Non-pigmented ciliary epithelial cell (primary cell): ENCODE data around the gene SMAD9.

Experiments
- DNase-seq: peaks from one replicate; pipeline ENCODE4 v3.0.0-alpha.2; 2010; ENCODE audit warnings: low read depth

The SMAD9 gene

DNA sequence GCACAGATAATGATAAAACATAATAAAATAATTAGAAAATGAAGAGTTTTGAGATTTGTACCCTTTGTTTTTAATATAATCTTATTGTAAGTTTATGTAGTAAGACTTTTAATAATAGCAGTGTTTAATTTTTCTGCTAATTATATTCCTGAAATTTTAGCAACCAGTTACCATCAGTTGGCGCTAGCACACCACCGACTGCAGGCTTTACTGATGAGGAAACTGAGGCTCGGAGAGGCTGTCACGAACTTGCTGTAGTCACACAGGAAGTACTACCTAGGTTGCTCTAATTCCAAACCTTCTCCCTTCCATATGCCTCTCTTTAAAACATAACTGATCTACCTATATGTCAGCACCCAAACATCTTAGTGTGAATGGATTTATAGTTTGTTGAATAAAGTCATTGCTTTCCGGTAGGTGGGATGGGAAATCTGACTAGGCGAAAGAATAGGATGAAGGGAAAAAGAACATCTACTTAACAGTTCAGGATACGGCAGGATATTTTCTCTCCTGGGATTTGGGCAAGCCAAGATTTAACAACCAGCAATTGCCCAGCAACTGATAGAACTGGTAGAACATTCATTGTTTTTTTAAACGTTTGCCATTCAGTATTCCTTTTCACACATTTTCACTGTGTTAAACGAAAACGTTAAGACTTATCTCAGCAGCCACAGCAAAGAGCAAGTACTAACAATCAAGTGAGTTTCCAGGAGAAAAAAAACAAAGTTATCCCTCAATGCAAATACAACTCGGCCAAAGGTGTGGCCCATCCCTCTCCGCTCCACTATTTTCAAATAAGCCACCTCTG, 101.8 kb downstream of the SMAD9 start:
- DNase-seq, result no peak

- DNase-seq, result no peak
Observed at GRCh38 chr13:36815062-36815461, 105.0 kb downstream of the SMAD9 start.

DNA sequence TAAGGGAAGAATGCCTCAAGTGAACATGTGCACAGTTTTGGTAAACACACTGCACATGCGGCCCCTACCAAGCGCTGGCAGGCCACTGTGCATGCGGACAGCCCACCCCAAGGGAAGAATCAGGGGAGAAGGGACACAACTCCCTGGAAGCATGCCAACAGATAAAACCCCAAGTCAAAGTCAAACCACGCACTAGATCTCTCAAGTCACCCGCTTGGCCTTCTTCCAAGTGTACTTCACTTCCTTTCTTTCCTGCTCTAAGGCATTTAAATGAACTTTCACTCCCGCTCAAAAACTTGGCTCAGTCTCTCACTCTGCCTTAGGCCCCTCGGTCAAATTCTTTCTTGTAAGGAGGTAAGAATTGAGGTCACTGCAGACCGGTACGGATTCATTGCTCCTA, 105.6 kb downstream of the SMAD9 start:
- DNase-seq, result no peak

- DNase-seq, result no peak
Observed at GRCh38 chr13:36813225-36813624, 106.8 kb downstream of the SMAD9 start.

DNA sequence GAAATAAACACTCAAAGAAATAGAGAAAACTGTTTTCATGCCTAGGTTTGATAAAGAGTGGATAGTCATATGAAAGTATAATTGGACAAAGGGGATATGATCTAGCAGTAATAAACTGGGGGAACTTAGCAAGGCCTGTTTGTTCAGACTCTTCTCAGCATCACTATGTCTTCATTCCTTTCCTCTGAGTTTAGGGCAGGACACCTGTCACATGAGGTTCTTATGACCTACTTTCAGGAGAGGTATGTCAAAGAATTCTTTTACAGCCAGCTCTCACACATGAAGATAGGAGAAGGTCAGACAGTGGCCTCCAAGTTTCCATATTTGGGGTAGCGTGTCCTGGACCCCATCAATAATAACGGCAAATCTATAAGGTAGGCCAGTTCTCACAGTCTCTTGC, 112.4 kb downstream of the SMAD9 start:
- no peak for DNase-seq

GRCh38 chr13:36806102-36806501, 113.9 kb downstream of the SMAD9 start:
- DNase-seq, result no peak

DNA sequence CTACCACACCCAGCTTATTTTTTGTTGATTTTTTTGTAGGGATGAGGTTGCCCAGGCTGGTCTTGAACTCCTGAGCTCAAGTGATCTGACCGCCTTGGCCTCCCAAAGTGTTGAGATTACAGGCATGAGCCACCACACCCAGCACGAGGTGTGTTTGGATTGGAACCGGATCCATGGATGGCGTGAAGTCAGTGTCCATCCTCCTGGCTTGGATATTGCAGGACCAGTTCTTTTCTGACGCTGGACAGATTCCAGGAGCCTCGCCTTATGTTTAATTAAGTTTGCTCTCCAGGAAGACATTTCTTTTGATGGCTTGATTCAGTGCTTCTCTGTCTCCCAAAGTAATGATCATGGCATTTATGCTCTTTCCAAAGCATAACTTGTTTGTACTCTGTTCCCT, 115.5 kb downstream of the SMAD9 start:
- no peak for DNase-seq

- DNase-seq, result no peak
Observed at GRCh38 chr13:36801035-36801434, 119.0 kb downstream of the SMAD9 start.

GRCh38 chr13:36796052-36796451, 124.0 kb downstream of the SMAD9 start:
- DNase-seq, result no peak

GRCh38 chr13:36795463-36795862, 124.6 kb downstream of the SMAD9 start:
- no peak for DNase-seq
